ENCODE data around the gene DIO2.

DIO2 gene

DNA sequence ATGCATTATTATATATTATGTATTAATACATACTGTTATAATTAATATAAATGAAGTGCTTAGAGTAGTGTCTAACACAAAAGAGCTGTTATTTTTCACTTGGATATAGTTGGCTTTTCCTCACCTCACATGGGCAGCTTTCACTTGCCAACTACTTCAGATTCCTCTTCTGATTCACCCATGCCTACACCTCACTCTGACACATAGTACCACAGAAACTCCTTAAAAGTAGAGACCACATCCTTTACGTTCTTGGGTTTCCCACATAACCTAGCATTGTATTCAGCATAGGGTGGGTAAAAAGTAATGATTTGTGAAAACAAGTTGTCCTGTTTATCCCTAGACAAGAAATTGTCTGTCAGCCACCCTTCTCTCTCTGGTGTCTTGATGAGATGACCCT lies 61.0 kb downstream of the DIO2 start:
- TF ChIP-seq CTCF (IDR thresholded peaks at IDR 0.05; ENCODE audit: control insufficient read depth, extremely low read depth, insufficient read depth), result no peak
- DNase-seq (ENCODE audit: low read depth), result no peak
- H3K4me3 ChIP-seq (ENCODE audit: low read depth, low read length), result no peak overlapping the region
